Activated CD4-positive, alpha-beta memory T cell treated with anti-CD3 and anti-CD28 coated beads, Interleukin-2, amount 10 ng/mL, durations not matched to agents 7 days and 5 days (primary cell): Measurements from ENCODE around the gene WWTR1. TPM values are rescaled to one million over a fixed set of nuclear protein-coding genes. Genes with fewer than 3 reads are reported as not detected.

Source experiments
- CTCF ChIA-PET: fragments of 350-600 bp; sonication (Branson Sonifier 250); formaldehyde crosslinking; loops from one replicate; lab custom pipeline; 2021; ENCODE audit warnings: antibody characterized with exemption, inconsistent platforms; lab: Charles Lee
- POLR2A ChIA-PET: fragments of 350-600 bp; sonication (Branson Sonifier 250); formaldehyde crosslinking; loops from one replicate; lab custom pipeline; 2021; ENCODE audit warnings: antibody characterized with exemption; lab: Charles Lee
- DNase-seq: peaks from one replicate; pipeline ENCODE4 v3.0.0-alpha.2; 2020
- H3K27ac Mint-ChIP-seq: one replicate; pipeline ENCODE4 v1.8.0; 2021; ENCODE audit warnings: mild to moderate bottlenecking, mixed read lengths
- H3K27me3 Mint-ChIP-seq: one replicate; pipeline ENCODE4 v1.8.0; 2021; ENCODE audit warnings: mixed read lengths
- H3K36me3 Mint-ChIP-seq: one replicate; pipeline ENCODE4 v1.8.0; 2021; ENCODE audit warnings: low read depth, mixed read lengths
- H3K4me1 Mint-ChIP-seq: one replicate; pipeline ENCODE4 v1.8.0; 2021; ENCODE audit warnings: mixed read lengths
- H3K4me3 Mint-ChIP-seq: one replicate; pipeline ENCODE4 v1.8.0; 2021; ENCODE audit warnings: mild to moderate bottlenecking, mixed read lengths
- H3K9me3 Mint-ChIP-seq: one replicate; pipeline ENCODE4 v1.8.0; 2021; ENCODE audit warnings: mixed read lengths
- total RNA-seq, 2 experiments: library from RNA; stranded (reverse); gene quantifications; one replicate each; pipeline ENCODE4 v1.2.3, GENCODE V29; 2021

WWTR1 gene
- total RNA-seq, 2 experiments from 2014 or later, result 1.9 to 2.1 TPM

GRCh38 chr3:149630806-149631205 lies 27.0 kb downstream of the WWTR1 start:
- Mint-ChIP-seq H3K27ac (no peak overlapping the region), H3K27me3 (peaks cover 38% of the 10 kb centered on the region), H3K4me3 (no peak overlapping the region), H3K9me3 (no peaks in the 10 kb centered on the region), H3K36me3 (no peaks in the 10 kb centered on the region), H3K4me1 (no peaks in the 10 kb centered on the region)
- ChIA-PET POLR2A (no interaction called here), CTCF (no interaction called here)
- DNase-seq, result no peak

- H3K36me3 Mint-ChIP-seq, result no peaks in the 10 kb centered on the region
- DNase-seq, result no peak
- no peaks in the 10 kb centered on the region for H3K9me3 Mint-ChIP-seq
- no peaks in the 10 kb centered on the region for H3K4me1 Mint-ChIP-seq
- H3K27me3 Mint-ChIP-seq, result peaks cover 31% of the 10 kb centered on the region
- POLR2A ChIA-PET, result no interaction called here
- no peak overlapping the region for H3K4me3 Mint-ChIP-seq
- no peak overlapping the region for H3K27ac Mint-ChIP-seq
- CTCF ChIA-PET, result no interaction called here
Measured at GRCh38 chr3:149628957-149629670, 28.7 kb downstream of the WWTR1 start.

DNA sequence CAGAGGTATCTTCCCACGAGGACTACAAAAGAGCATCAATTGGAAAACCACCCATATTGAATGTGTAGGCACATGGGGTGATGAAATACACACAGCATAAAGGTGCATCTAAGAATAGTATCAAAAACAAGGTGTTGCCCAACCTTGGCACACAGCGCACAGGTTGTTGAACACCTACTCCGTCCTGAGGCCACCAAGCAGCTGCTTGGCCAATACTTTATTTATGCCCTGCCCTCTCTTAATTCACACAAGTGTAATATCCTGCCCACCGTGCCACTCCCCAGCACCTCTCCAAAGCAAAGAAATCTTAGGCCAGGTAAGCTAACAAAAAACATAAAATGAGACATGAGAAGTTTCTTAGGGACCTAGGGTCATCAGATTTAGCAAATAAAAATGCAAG lies 31.2 kb downstream of the WWTR1 start:
- no peak for DNase-seq
- CTCF ChIA-PET, result interaction anchor here (0.9 kb wide), 1 partner anchor 90 kb away, joined by 3 read pairs; no protein-coding TSS in a partner anchor
- peaks cover 8% of the 10 kb centered on the region for H3K4me1 Mint-ChIP-seq
- peaks cover 25% of the 10 kb centered on the region for H3K27me3 Mint-ChIP-seq
- H3K9me3 Mint-ChIP-seq, result no peaks in the 10 kb centered on the region
- no peak overlapping the region for H3K27ac Mint-ChIP-seq
- POLR2A ChIA-PET, result no interaction called here
- no peak overlapping the region for H3K4me3 Mint-ChIP-seq
- no peaks in the 10 kb centered on the region for H3K36me3 Mint-ChIP-seq

- DNase-seq, result no peak
- H3K36me3 Mint-ChIP-seq, result no peaks in the 10 kb centered on the region
- no peaks in the 10 kb centered on the region for H3K9me3 Mint-ChIP-seq
- ChIA-PET CTCF (no interaction called here), POLR2A (no interaction called here)
- H3K4me1 Mint-ChIP-seq, result peaks cover 17% of the 10 kb centered on the region
- H3K4me3 Mint-ChIP-seq, result no peak overlapping the region
- peaks cover 21% of the 10 kb centered on the region for H3K27me3 Mint-ChIP-seq
- no peak overlapping the region for H3K27ac Mint-ChIP-seq
Measured at GRCh38 chr3:149625795-149626194, 32.0 kb downstream of the WWTR1 start.

DNA sequence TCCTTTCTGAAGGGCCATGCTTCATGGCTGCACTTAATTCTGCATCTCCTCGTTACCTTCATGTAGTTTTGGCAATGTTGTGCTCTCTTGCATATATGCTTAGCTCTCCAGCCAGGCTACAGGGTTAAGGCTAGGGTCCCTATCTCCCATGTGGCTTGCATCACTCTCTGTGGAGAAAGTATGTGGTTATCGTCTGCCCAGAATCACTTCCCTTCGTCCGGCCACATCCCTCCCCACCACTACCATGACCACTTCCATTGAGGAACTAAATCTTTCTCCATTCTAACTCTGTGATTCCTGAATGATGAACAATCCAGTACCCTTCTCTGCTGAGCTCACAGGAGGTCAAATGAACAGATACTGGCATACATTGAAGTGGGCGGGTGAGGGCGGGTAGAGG lies 34.0 kb downstream of the WWTR1 start:
- Mint-ChIP-seq H3K9me3 (no peaks in the 10 kb centered on the region), H3K27me3 (peaks cover 11% of the 10 kb centered on the region), H3K4me3 (no peak overlapping the region), H3K27ac (no peak overlapping the region), H3K4me1 (peaks cover 28% of the 10 kb centered on the region), H3K36me3 (no peaks in the 10 kb centered on the region)
- no peak for DNase-seq
- POLR2A ChIA-PET, result no interaction called here
- CTCF ChIA-PET, result no interaction called here

- ChIA-PET CTCF (interaction anchor here (0.7 to 1.3 kb wide), 3 partner anchors 36 to 187 kb away, joined by 3 to 4 read pairs (median 3); partner anchors contain the start of gene WWTR1), POLR2A (no interaction called here)
- no peaks in the 10 kb centered on the region for H3K36me3 Mint-ChIP-seq
- peak overlapping the region; percentile 62 for H3K27ac Mint-ChIP-seq
- no peaks in the 10 kb centered on the region for H3K9me3 Mint-ChIP-seq
- H3K4me3 Mint-ChIP-seq, result no peak overlapping the region
- peak; percentile 24 for DNase-seq
- H3K27me3 Mint-ChIP-seq, result peaks cover 8% of the 10 kb centered on the region
- H3K4me1 Mint-ChIP-seq, result peaks cover 28% of the 10 kb centered on the region
Measured at GRCh38 chr3:149621218-149622005, 36.4 kb downstream of the WWTR1 start.

DNA sequence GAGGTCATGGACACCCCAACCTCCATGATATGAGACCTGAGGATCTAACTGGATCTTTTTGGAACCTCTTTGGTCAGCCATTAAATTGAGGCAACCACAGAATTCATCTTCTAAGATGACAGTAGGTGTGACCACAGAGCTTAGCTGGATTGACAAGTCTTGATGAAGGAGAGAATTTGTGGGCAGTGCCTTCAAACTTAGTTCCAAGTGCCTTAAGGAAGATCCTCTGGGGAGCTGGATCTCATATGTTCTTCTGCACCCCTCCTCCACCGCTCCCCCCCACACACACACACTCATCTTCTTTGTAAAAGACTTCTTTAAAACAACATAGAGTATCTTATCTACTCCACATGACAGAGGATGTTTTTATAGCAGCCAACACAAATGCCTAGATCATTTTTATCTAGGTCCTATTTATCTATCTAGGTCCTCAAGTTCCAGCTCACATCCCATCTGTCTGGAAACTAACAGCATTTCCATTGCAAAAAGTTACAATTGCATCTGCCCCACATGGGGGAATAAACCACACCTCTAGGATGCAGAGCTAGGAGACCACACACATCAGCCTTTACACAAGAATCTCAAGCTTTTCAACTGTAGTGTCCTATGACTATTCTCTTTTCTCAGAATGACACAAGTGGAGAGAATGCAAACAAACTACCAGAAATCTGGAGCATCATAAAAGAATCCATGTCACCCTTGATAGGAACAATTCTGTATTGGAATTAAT lies 37.4 kb downstream of the WWTR1 start:
- Mint-ChIP-seq H3K27ac (no peak overlapping the region), H3K36me3 (no peaks in the 10 kb centered on the region), H3K27me3 (peaks cover 6% of the 10 kb centered on the region), H3K9me3 (no peaks in the 10 kb centered on the region), H3K4me1 (peaks cover 32% of the 10 kb centered on the region), H3K4me3 (no peak overlapping the region)
- POLR2A ChIA-PET, result no interaction called here
- DNase-seq, result no peak
- CTCF ChIA-PET, result interaction anchor here (0.8 to 1.3 kb wide), 3 partner anchors 37 to 97 kb away, joined by 3 to 4 read pairs (median 3); partner anchors contain the start of gene WWTR1

DNA sequence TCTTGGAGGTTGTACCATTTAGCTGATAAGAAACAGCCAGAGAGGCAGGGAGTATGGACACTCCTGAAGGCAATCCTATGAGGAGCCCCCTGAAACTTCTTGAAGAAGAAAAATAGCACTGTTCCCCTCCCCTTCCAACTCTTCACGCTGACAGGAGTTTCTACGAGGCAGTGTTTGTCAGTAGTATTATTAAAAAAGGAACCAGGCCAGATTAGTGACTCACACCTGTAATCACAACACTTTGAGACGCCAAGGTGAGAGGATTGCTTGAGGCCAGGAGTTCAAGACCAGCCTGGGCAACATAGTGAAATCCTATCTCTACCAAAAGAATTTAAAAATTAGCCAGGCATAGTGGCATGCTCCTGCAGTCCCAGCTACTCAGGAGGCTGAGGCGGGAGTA lies 38.7 kb downstream of the WWTR1 start:
- ChIA-PET POLR2A (no interaction called here), CTCF (no interaction called here)
- Mint-ChIP-seq H3K9me3 (no peaks in the 10 kb centered on the region), H3K4me1 (peaks cover 32% of the 10 kb centered on the region), H3K27ac (no peak overlapping the region), H3K27me3 (peaks cover 6% of the 10 kb centered on the region), H3K36me3 (no peaks in the 10 kb centered on the region), H3K4me3 (no peak overlapping the region)
- DNase-seq, result no peak

DNA sequence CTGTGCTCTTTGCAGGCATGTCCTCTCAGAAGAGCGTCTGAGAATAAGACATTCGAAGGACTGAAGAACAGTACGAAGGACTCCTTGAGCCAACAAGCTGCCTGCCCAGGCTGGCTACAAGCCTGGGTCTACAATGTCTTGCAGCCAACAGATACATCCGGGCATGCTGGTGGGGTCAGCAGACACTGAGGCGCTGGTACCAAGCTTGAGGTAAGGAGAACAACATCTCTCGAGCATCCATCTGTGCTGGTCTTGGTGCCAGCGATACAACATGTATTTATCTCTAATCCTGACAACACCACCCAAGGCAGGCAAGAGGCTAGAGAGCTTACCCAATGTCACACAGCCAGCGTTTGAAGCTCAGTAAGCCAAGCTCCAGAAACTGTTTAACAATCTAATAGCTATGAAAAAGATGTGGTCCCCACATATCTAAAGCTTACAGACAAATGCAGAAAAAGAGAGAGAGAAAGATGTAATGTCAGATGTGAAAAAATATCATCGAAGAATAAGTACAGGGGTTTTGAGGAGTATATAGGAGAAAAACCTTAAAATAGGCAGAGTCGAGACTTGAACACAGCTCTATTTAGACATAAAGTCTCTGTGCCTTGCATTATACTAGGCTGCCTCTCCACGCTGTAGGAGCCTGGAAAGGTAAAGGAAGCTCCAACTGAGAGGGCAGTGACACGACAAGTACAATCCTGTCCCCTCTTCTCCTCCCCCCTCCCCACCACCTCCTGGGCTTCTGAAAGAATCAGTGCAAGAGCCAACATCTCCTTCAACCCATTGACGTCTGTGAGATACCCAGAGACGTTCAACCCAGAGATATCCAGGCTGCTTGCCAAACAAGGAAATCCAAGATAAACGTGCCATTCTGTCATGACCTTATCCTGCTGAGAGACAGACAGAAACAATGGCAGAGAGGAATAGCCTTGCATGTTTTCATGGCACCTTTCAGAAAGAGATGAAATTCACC lies 39.4 kb downstream of the WWTR1 start:
- POLR2A ChIA-PET, result no interaction called here
- Mint-ChIP-seq H3K4me1 (peaks cover 32% of the 10 kb centered on the region), H3K36me3 (no peaks in the 10 kb centered on the region), H3K4me3 (no peak overlapping the region), H3K27ac (no peak overlapping the region), H3K9me3 (no peaks in the 10 kb centered on the region), H3K27me3 (peaks cover 7% of the 10 kb centered on the region)
- CTCF ChIA-PET, result no interaction called here
- no peak for DNase-seq

DNA sequence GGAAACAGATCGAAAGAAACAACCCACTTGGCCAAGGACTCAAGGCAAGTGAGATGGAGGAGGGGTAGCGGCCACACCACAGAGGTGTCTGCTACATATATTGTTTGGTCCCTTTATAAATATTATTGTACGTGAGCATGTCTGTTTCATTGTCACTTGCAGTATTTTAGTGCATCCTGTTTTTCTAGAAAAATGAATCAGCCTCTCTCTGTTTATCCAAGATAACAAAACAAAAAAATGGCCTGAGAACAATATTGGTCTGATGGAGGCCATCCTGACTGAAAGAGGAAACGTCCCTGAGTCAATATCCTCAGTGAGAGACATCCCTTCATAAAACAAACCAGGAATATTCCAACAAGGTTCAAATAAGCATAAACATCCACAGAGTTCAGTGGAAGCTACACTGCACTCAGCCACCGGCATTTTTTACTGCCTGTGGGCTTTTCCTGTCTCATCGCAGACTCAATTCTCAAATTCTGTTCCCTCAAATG lies 42.0 kb downstream of the WWTR1 start:
- H3K9me3 Mint-ChIP-seq, result no peaks in the 10 kb centered on the region
- ChIA-PET POLR2A (no interaction called here), CTCF (interaction anchor here (0.6 kb wide), 1 partner anchor 156 kb away, joined by 3 read pairs; no protein-coding TSS in a partner anchor)
- H3K36me3 Mint-ChIP-seq, result no peaks in the 10 kb centered on the region
- H3K27ac Mint-ChIP-seq, result no peak overlapping the region
- H3K27me3 Mint-ChIP-seq, result peaks cover 9% of the 10 kb centered on the region
- DNase-seq, result no peak
- no peak overlapping the region for H3K4me3 Mint-ChIP-seq
- H3K4me1 Mint-ChIP-seq, result peaks cover 15% of the 10 kb centered on the region

- POLR2A ChIA-PET, result no interaction called here
- Mint-ChIP-seq H3K27ac (no peak overlapping the region), H3K4me3 (no peak overlapping the region), H3K36me3 (no peaks in the 10 kb centered on the region), H3K9me3 (no peaks in the 10 kb centered on the region), H3K4me1 (peaks cover 9% of the 10 kb centered on the region), H3K27me3 (peaks cover 9% of the 10 kb centered on the region)
- no peak for DNase-seq
- CTCF ChIA-PET, result no interaction called here
Measured at GRCh38 chr3:149613988-149614387, 43.8 kb downstream of the WWTR1 start.

- POLR2A ChIA-PET, result no interaction called here
- DNase-seq, result no peak
- peaks cover 9% of the 10 kb centered on the region for H3K27me3 Mint-ChIP-seq
- no peaks in the 10 kb centered on the region for H3K9me3 Mint-ChIP-seq
- no peak overlapping the region for H3K4me3 Mint-ChIP-seq
- H3K27ac Mint-ChIP-seq, result no peak overlapping the region
- no peaks in the 10 kb centered on the region for H3K36me3 Mint-ChIP-seq
- peaks cover 9% of the 10 kb centered on the region for H3K4me1 Mint-ChIP-seq
- CTCF ChIA-PET, result no interaction called here
Measured at GRCh38 chr3:149612456-149612855, 45.4 kb downstream of the WWTR1 start.
